Gastroesophageal sphincter (tissue), 3 donors: Measurements from ENCODE around the gene CD9.

Experiments
- EP300 ChIP-seq: sonication (generic); formaldehyde crosslinking; IDR thresholded peaks from one replicate; pipeline ENCODE4 v1.6.1; 2017; ENCODE audit warnings: antibody characterized with exemption, mild to moderate bottlenecking
- POLR2A ChIP-seq, 2 donors: fragments of 450-650 bp; IDR thresholded peaks; one replicate each; pipeline ENCODE4 v1.6.1; 2017; ENCODE audit warnings: antibody characterized with exemption in 2 of 2, mild to moderate bottlenecking in 2 of 2, moderate library complexity in 1 of 2
- POLR2AphosphoS5 ChIP-seq: sonication (generic); formaldehyde crosslinking; IDR thresholded peaks from one replicate; pipeline ENCODE4 v1.6.1; 2017; ENCODE audit warnings: antibody characterized with exemption
- TF ChIP-seq, protein P1 (sequence below), 4 experiments: fragments of 200-600 bp in 2 of 4; fragments of 450-650 bp in 2 of 4; sonication (generic) in 1 of 4; IDR thresholded peaks; one replicate each; pipeline ENCODE4 v1.5.1; 2017 to 2019; ENCODE audit warnings: antibody characterized with exemption in 4 of 4, mild to moderate bottlenecking in 2 of 4, moderate library complexity in 2 of 4

DNA sequence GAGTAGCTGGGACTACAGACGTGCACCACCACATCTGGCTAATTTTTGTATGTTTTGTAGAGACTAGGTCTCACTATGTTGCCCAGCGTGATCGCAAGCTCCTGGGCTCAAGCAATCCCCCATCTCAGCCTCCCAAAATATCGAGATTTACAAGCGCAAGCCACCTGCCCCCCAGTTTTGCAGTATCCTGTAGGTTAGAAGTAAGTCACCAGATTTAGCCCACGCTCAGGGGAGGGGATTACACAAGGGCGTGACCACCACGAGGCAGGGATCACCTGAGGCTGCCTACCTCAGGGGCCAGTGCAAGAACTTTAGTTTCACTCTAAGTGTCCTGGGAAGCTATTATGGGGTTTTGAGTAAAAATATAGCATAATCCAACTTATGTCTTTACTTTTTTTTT is 71.1 kb downstream of the CD9 start:
- TF ChIP-seq, protein P1, sequence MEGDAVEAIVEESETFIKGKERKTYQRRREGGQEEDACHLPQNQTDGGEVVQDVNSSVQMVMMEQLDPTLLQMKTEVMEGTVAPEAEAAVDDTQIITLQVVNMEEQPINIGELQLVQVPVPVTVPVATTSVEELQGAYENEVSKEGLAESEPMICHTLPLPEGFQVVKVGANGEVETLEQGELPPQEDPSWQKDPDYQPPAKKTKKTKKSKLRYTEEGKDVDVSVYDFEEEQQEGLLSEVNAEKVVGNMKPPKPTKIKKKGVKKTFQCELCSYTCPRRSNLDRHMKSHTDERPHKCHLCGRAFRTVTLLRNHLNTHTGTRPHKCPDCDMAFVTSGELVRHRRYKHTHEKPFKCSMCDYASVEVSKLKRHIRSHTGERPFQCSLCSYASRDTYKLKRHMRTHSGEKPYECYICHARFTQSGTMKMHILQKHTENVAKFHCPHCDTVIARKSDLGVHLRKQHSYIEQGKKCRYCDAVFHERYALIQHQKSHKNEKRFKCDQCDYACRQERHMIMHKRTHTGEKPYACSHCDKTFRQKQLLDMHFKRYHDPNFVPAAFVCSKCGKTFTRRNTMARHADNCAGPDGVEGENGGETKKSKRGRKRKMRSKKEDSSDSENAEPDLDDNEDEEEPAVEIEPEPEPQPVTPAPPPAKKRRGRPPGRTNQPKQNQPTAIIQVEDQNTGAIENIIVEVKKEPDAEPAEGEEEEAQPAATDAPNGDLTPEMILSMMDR (IDR thresholded peaks at IDR 0.05) = no peak
- TF ChIP-seq EP300 (no peak), POLR2A (IDR thresholded peaks at IDR 0.05) (no peak), POLR2AphosphoS5 (no peak)
